Endothelial cell of umbilical vein (primary cell): ENCODE data around the gene NSUN7.

Experiments used
- EZH2 ChIP-seq: IDR thresholded peaks from 2 replicates; pipeline ENCODE4 v1.6.1; 2012; ENCODE audit warnings: borderline replicate concordance, low read depth, mild to moderate bottlenecking, moderate library complexity, low read length, inconsistent platforms; ENCODE audit not compliant: severe bottlenecking
- FOS ChIP-seq: IDR thresholded peaks from 2 replicates; pipeline ENCODE4 v1.6.1; 2011; ENCODE audit warnings: mild to moderate bottlenecking, low read length, moderate library complexity, borderline replicate concordance; ENCODE audit not compliant: insufficient read depth
- POLR2A ChIP-seq: IDR thresholded peaks from 2 replicates; pipeline ENCODE4 v1.6.1; 2012; ENCODE audit warnings: low read depth, mild to moderate bottlenecking, control low read depth, low read length
- TF ChIP-seq, protein P1 (sequence below), 2 donors: IDR thresholded peaks; 1 replicate in 1 of 2; 2 replicates in 1 of 2; pipeline ENCODE4 v1.5.1; 2011; ENCODE audit warnings: low read length in 2 of 2, mild to moderate bottlenecking in 2 of 2, moderate library complexity in 2 of 2, control low read depth in 1 of 2, inconsistent platforms in 1 of 2, low read depth in 1 of 2; ENCODE audit not compliant: insufficient read depth in 1 of 2; ENCODE audit errors: extremely low read depth in 1 of 2

DNA sequence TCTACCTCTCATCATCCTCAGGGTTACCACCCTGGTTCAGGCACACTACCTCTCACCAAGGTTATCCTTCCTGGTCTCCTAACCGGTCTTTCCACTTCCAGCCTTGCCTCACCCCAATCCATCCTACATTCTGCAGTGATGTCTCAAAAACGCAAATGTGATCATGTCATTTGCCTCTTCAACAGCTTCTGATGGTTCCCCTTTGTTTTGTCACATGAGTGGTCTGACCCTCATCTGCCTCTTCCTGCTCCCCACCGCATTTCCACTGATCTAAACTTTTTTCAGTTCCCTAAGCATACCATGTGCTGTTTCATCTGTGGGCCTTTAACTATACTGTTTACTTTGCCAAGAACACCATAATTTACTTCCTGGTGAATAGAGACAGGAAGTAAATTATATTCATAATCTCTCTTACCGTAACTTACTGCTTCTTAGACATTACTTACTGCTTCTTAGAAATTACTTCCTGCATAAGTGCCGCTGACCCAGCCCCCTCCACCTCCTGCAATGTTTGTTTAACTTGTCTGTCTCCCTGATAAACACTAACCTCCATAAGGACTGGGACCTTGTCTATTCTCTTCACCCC lies 27.1 kb upstream of the NSUN7 start:
- no peak for TF ChIP-seq EZH2
- TF ChIP-seq FOS = no peak
- TF ChIP-seq, protein P1, sequence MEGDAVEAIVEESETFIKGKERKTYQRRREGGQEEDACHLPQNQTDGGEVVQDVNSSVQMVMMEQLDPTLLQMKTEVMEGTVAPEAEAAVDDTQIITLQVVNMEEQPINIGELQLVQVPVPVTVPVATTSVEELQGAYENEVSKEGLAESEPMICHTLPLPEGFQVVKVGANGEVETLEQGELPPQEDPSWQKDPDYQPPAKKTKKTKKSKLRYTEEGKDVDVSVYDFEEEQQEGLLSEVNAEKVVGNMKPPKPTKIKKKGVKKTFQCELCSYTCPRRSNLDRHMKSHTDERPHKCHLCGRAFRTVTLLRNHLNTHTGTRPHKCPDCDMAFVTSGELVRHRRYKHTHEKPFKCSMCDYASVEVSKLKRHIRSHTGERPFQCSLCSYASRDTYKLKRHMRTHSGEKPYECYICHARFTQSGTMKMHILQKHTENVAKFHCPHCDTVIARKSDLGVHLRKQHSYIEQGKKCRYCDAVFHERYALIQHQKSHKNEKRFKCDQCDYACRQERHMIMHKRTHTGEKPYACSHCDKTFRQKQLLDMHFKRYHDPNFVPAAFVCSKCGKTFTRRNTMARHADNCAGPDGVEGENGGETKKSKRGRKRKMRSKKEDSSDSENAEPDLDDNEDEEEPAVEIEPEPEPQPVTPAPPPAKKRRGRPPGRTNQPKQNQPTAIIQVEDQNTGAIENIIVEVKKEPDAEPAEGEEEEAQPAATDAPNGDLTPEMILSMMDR (IDR thresholded peaks at IDR 0.05; ENCODE audit: extremely low read depth in 1 of 2, insufficient read depth in 1 of 2, low read depth in 1 of 2, low read length in 2 of 2) = no peak
- no peak for TF ChIP-seq POLR2A
